SK-N-MC (cell line): Measurements from ENCODE around the gene ZNF277.

Experiments used
- DNase-seq: peaks from one replicate; pipeline ENCODE4 v3.0.0-alpha.2; 2011; ENCODE audit warnings: low read depth, low spot score
- H3K27ac ChIP-seq: fragments of 200-600 bp; sonication (generic); 2 replicates; pipeline ENCODE4 v1.5.1; 2016; ENCODE audit warnings: mixed run types
- H3K36me3 ChIP-seq: fragments of 200-600 bp; sonication (generic); 2 replicates; pipeline ENCODE4 v1.6.1; 2017; ENCODE audit warnings: antibody characterized with exemption, low read length, mixed read lengths; ENCODE audit not compliant: insufficient read depth
- H3K4me3 ChIP-seq: fragments of 200-600 bp; sonication (generic); 2 replicates; pipeline ENCODE4 v1.5.1; 2016
- H3K9ac ChIP-seq: fragments of 200-600 bp; sonication (generic); 2 replicates; pipeline ENCODE4 v1.8.0; 2017; ENCODE audit warnings: mixed run types, mixed read lengths; ENCODE audit not compliant: insufficient read length
- H3K9me3 ChIP-seq: fragments of 200-600 bp; sonication (generic); 2 replicates; pipeline ENCODE4 v1.6.1; 2017; ENCODE audit warnings: low read depth, mild to moderate bottlenecking, antibody characterized with exemption, low read length, moderate library complexity, mixed read lengths
- EZH2 ChIP-seq: fragments of 200-600 bp; sonication (generic); IDR thresholded peaks from one replicate; pipeline ENCODE4 v1.6.1; 2017; ENCODE audit warnings: antibody characterized with exemption
- FOXP2 ChIP-seq: optimal IDR thresholded peaks from 2 replicates; pipeline ENCODE3; 2011; ENCODE audit warnings: mild to moderate bottlenecking, moderate library complexity; ENCODE audit not compliant: insufficient read depth; ENCODE audit errors: extremely low read length, control extremely low read depth
- POLR2AphosphoS5 ChIP-seq: IDR thresholded peaks from 2 replicates; pipeline ENCODE4 v1.6.1; 2012; ENCODE audit warnings: mild to moderate bottlenecking, low read depth, low read length, borderline replicate concordance

ZNF277 gene

DNA sequence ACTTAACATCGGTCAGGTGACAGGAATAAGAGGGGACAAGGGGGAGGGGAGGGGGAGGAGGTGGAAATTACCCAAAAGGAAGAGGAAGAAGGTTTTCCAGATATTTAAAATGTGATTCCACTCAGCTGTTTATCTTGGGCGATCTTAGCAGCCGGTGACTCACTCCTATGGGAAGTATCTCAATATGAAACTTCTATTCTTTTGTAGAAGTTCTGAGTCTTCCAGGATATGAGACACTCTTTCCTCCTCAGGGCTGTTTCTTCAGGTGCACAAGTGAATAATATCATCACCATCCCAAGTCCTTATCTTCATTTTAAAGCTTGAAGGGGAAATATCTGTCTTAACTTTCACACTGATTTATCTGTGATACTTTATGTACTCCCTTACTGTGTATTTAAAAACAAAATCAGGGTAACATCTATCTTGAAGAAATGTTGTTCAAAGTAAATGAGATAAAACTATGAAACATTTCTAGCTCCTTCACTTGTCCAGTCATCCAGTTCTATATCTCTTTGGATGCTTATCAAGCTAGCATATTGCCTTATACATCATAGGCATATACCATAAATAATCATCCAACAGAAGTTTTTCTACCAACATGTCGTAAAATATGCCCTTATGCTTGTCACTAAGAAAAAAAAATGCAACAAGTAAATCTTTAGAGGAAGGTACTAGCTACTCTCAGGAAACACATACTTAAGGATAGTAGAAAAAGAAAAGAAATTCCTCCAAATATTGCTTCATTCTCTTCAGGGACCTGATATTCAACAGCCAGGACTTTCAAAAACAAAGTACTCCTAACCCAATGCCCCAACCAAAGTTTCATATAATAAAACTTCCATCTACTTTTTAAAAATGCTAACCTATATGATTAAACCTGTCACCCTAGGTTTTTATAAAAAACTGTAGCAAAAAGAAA, 14.0 kb upstream of the ZNF277 start:
- no peak overlapping the region for H3K4me3 ChIP-seq

DNA sequence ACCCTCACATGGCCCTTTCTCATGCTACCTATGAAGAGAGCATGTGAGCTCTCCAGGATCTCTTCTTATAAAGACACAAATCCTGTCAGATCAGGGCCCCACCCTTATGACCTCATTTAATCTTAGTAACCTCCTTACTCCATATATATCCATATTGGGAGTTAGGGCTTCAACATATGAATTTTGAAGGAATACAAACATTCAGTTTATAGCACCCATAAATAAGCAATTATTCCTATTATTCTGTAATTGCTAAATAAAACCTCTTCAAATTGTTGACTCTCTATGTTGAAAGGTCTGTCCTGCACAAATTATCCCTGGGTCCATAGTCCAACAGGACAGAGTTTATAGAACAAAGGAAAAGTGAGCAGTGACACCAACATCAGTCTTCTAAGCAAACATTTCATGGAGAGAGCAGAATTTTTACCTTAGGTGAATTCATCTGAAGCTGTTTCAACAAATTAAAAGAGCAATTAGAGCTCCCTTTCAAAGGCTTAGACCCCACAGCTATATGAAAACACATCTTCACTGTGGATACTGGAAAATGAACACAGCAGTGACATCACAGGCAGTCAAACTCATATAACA, 12.5 kb upstream of the ZNF277 start:
- no peak overlapping the region for H3K9ac ChIP-seq
- H3K9me3 ChIP-seq, result no peaks in the 10 kb centered on the region
- TF ChIP-seq POLR2AphosphoS5 (no peak), FOXP2 (no peak)
- no peak for DNase-seq
- H3K27ac ChIP-seq, result no peak overlapping the region
- no peaks in the 10 kb centered on the region for H3K36me3 ChIP-seq
- no peak overlapping the region for H3K4me3 ChIP-seq

More for the DNA sequence above, 14.0 kb upstream of the ZNF277 start:
- H3K9me3 ChIP-seq, result no peaks in the 10 kb centered on the region
- H3K36me3 ChIP-seq, result no peaks in the 10 kb centered on the region
- H3K27ac ChIP-seq, result no peak overlapping the region
- no peak for DNase-seq
- TF ChIP-seq FOXP2 (no peak), EZH2 (no peak), POLR2AphosphoS5 (no peak)
- no peak overlapping the region for H3K9ac ChIP-seq

DNA sequence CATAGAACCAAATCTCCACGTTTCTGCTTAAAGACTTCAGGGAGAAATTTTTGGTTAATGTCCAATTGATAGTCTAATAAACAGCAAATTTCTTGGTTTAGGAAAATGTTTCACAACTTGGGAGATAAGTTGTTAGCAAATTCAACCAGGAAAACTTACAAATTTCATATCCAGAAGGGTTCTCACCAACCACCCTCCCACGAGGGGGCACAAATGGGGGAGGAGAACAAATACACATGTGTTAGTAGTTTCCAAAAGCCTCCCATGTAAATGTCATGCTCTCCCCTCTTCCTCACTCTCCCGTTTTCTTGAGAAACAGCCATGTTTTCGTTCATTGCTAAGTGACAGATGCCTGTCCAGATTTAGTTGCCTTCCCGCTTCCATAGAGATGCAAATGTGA, 10.8 kb upstream of the ZNF277 start:
- TF ChIP-seq EZH2 (no peak), FOXP2 (no peak), POLR2AphosphoS5 (no peak)
- Histone ChIP-seq H3K9me3 (no peaks in the 10 kb centered on the region), H3K4me3 (no peak overlapping the region), H3K36me3 (no peaks in the 10 kb centered on the region), H3K27ac (no peak overlapping the region), H3K9ac (no peak overlapping the region)
- DNase-seq, result no peak

DNA sequence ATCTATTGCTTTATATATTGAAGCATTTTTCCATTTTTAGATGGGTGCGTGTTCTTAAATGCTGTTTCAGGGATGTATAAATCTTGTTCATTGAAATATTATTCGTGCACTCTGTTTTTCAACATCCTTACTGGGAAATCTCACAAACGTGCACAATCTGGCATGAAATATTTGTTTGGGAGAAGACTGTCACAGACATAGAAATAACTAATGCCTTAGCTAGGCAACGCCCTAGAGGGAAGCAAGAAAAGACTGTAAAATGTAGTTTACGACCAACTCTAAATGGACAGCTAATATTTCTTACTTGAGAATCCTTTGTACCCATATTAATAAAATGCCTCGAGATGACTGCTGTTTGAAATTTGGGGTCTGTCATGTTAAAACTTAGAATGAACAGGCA, 9.2 kb upstream of the ZNF277 start:
- DNase-seq, result no peak
- Histone ChIP-seq H3K4me3 (no peak overlapping the region), H3K9me3 (no peaks in the 10 kb centered on the region), H3K9ac (no peak overlapping the region), H3K27ac (no peak overlapping the region), H3K36me3 (no peaks in the 10 kb centered on the region)
- TF ChIP-seq POLR2AphosphoS5, result no peak
- TF ChIP-seq FOXP2, result no peak
- TF ChIP-seq EZH2, result no peak

DNA sequence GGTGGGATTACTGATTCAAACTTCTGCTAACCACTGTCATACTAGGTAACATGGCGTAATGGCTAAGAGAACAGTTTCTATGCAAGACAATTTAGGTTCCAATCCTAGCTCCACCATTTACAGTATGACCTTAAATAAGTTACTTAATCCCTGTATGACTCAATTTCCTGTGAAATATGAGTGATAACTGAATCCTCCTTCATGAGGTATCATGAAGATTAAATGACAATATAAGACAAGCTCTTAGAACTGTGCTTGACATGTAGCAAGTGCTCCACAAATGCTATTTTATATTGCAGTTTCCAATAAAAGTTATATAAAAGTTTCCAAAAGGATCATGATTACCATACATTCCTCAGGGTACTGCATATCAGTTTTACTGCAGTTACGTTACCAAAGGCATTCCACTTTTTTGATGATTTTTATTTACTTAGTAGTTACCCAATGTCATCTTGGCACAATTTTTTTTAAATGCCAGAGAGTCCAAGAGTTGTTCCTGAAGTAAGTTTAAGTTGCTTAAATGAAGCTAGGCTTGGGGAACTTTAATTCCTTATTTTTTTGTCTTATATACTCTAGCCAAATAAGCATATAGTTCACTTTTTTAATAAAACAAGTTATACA, 7.3 kb upstream of the ZNF277 start:
- Histone ChIP-seq H3K9ac (no peak overlapping the region), H3K9me3 (no peaks in the 10 kb centered on the region), H3K27ac (no peak overlapping the region), H3K36me3 (no peaks in the 10 kb centered on the region), H3K4me3 (peak overlapping the region; percentile 13; the same call in 1 of the 2 replicates)
- no peak for DNase-seq
- TF ChIP-seq EZH2 (no peak), FOXP2 (no peak), POLR2AphosphoS5 (no peak)

DNA sequence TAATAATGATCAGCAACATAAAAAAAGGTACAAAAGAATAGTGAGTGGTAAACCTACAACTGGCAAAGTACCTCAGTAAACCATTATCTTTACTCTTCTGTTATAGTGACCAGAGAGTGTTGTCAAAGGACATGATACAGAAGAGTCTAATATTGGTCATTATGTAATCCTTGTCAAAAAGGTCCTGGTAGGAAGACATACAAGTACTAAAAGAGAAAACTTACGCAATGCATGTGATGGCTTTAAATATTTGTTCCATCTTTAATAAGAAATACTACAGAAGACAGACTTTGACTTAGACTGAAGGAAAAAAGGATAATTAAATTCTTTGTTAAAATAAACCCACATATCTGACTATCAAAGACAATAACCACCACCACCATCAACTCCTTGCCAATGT, 6.8 kb upstream of the ZNF277 start:
- Histone ChIP-seq H3K9me3 (no peaks in the 10 kb centered on the region), H3K9ac (no peak overlapping the region), H3K27ac (no peak overlapping the region), H3K4me3 (no peak overlapping the region), H3K36me3 (no peaks in the 10 kb centered on the region)
- TF ChIP-seq FOXP2 (no peak), POLR2AphosphoS5 (no peak), EZH2 (no peak)
- DNase-seq, result no peak

DNA sequence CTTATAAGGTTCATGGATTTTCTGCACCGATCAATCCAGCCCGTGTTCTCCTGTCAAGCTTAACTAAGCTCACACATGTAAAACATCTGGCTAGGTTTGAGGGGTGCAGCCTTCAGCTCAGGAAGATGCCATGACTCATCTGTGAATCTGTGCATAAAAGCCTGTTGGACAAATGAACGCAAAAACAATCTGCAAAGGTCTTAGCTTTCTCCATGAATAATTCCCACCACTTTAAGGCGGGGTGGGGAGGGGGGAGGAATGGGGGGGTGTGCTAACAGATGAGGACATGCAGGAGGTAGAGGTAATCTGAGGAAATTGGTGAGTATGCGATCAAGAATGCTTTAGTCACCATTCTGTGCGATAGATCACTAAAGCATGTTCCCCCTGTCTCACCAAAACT, 5.1 kb upstream of the ZNF277 start:
- no peaks in the 10 kb centered on the region for H3K9me3 ChIP-seq
- TF ChIP-seq FOXP2 (no peak), POLR2AphosphoS5 (no peak), EZH2 (no peak)
- H3K36me3 ChIP-seq, result no peaks in the 10 kb centered on the region
- H3K9ac ChIP-seq, result no peak overlapping the region
- no peak for DNase-seq
- no peak overlapping the region for H3K4me3 ChIP-seq
- H3K27ac ChIP-seq, result no peak overlapping the region

DNA sequence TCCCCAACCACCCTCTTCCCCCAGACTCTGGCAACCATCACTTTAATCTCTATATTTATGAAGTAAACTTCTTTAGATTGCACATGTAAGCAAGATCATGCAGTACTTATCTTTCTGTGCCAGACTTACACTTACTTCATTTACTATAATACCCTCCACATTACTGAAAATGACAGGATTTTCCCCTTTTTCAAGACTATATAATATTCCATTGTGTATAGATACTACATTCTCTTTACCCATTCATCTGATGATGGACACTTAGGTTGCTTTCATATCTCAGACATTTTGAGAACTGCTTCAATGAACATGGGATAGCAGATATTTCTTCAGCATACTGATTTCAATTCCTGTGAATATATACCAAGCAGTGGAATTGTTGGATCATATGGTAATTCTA, 4.7 kb upstream of the ZNF277 start:
- DNase-seq, result no peak
- Histone ChIP-seq H3K4me3 (no peak overlapping the region), H3K27ac (no peak overlapping the region), H3K9ac (no peak overlapping the region), H3K36me3 (no peaks in the 10 kb centered on the region), H3K9me3 (no peaks in the 10 kb centered on the region)
- TF ChIP-seq FOXP2 (no peak), POLR2AphosphoS5 (no peak), EZH2 (no peak)

DNA sequence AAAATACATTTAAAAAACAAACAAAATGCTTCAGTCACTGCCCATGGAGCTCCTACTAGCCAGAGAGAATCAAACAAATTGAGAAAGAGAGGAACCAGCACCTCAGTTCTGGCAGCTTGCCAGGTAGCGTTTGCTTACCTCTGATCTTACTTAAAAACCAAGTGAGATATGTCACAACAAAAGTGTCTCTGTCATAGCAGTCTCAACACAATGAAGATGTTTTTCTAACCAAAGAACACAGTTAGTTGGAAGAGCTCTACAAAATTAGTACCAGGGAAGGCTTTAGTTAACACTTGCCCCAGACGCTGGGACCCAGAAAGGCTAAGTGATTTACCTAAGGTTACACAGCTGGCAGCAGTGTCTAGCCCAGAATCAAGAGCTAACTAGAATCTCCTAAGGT, 3.7 kb upstream of the ZNF277 start:
- no peak for TF ChIP-seq POLR2AphosphoS5
- TF ChIP-seq FOXP2, result no peak
- TF ChIP-seq EZH2, result no peak
- Histone ChIP-seq H3K4me3 (no peak overlapping the region), H3K9me3 (no peaks in the 10 kb centered on the region), H3K36me3 (no peaks in the 10 kb centered on the region), H3K27ac (no peak overlapping the region), H3K9ac (no peak overlapping the region)
- no peak for DNase-seq
